Measurements from ENCODE around the gene C10orf53.

Gene C10orf53

DNA sequence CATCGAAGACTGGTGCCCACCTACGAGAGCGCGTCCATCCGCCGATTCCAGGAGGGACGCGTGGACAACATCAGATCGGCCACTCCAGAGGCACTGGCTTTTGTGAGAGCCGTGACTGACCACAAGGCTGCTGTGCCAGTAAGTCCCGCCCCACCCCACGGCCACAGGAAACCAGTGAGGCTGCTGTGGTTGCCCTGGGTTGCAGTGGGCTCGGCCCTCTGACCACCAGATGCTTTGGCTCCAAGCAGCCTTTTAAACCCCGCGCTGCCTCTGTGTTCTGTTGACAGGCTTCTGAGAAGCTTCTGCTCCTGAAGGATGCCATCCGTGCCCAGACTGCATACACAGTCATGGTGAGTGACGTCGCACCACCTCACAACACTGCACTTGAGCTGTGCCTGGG is 24.4 kb upstream of the C10orf53 start:
- TF ChIP-seq, protein P1, sequence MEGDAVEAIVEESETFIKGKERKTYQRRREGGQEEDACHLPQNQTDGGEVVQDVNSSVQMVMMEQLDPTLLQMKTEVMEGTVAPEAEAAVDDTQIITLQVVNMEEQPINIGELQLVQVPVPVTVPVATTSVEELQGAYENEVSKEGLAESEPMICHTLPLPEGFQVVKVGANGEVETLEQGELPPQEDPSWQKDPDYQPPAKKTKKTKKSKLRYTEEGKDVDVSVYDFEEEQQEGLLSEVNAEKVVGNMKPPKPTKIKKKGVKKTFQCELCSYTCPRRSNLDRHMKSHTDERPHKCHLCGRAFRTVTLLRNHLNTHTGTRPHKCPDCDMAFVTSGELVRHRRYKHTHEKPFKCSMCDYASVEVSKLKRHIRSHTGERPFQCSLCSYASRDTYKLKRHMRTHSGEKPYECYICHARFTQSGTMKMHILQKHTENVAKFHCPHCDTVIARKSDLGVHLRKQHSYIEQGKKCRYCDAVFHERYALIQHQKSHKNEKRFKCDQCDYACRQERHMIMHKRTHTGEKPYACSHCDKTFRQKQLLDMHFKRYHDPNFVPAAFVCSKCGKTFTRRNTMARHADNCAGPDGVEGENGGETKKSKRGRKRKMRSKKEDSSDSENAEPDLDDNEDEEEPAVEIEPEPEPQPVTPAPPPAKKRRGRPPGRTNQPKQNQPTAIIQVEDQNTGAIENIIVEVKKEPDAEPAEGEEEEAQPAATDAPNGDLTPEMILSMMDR (IDR thresholded peaks at IDR 0.05): no peak
- Histone ChIP-seq H3K27me3 (peaks cover 48% of the 10 kb centered on the region), H3K4me1 (ENCODE audit: control insufficient read depth in 1 of 2, insufficient read depth in 1 of 2, low read depth in 1 of 2, low read length in 1 of 2) (no peaks in the 10 kb centered on the region), H3K4me3 (ENCODE audit: low read depth in 1 of 2, low read length in 1 of 2) (no peak overlapping the region), H3K36me3 (no peaks in the 10 kb centered on the region), H3K27ac (no peak overlapping the region), H3K9me3 (no peaks in the 10 kb centered on the region)

DNA sequence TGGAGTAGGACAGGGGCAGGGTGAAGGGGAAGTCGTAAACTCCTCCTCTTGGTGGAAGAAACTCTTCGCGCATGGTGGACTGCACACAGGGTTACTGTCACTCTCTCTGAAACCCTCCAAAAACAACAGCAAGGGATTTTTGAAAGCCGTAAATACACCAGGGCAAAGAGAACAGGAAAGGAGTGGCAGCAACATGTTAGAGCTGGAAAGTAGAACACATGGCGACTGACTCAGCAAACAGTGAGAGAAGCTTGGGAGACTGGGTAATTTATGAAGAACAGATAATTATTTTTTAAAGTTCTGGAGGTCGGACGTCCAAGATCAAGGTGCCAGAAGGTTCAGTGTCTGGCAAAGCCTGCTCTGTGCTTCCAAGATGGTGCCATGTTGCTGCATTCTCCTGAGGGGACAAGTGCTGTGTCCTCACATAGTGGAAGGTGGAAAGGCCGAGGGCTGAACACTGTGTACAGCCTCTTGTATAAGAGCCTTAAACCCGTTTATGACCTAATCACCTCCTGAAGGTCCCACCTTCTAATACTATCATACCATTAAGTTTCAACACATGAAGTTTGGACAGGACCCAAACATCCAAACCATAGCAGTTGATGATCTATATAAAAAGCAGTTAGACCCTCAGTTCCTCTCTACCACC is 22.5 kb upstream of the C10orf53 start:
- H3K27ac ChIP-seq: no peak overlapping the region
- TF ChIP-seq, protein P1 (IDR thresholded peaks at IDR 0.05): no peak
- H3K4me1 ChIP-seq (ENCODE audit: control insufficient read depth in 1 of 2, insufficient read depth in 1 of 2, low read depth in 1 of 2, low read length in 1 of 2): no peaks in the 10 kb centered on the region
- peaks cover 50% of the 10 kb centered on the region for H3K27me3 ChIP-seq
- no peaks in the 10 kb centered on the region for H3K9me3 ChIP-seq
- no peaks in the 10 kb centered on the region for H3K36me3 ChIP-seq
- no peak overlapping the region for H3K4me3 ChIP-seq (ENCODE audit: low read depth in 1 of 2, low read length in 1 of 2)

DNA sequence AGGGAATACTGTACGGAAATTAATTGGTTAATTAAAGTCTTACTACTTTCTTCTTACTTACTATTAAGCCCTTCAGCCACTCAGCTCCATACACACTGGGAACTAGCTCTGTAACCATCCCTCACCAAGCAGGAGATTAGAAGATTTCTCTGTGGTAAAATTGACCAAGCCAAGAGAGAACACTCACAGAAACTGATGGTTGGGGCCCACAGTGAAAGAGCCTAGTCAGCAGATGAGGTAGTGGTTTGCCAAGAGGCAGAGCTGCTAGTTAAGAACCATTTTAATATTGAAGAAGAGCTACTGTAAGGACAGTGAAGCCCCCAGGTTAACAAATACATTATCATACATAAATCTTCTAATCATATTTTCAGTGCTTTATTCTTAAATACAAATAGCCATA is 21.8 kb upstream of the C10orf53 start:
- no peak overlapping the region for H3K27ac ChIP-seq
- H3K4me1 ChIP-seq (ENCODE audit: control insufficient read depth in 1 of 2, insufficient read depth in 1 of 2, low read depth in 1 of 2, low read length in 1 of 2): no peaks in the 10 kb centered on the region
- H3K36me3 ChIP-seq: no peaks in the 10 kb centered on the region
- no peaks in the 10 kb centered on the region for H3K9me3 ChIP-seq
- H3K27me3 ChIP-seq: peaks cover 50% of the 10 kb centered on the region
- TF ChIP-seq, protein P1 (IDR thresholded peaks at IDR 0.05): no peak
- no peak overlapping the region for H3K4me3 ChIP-seq (ENCODE audit: low read depth in 1 of 2, low read length in 1 of 2)

DNA sequence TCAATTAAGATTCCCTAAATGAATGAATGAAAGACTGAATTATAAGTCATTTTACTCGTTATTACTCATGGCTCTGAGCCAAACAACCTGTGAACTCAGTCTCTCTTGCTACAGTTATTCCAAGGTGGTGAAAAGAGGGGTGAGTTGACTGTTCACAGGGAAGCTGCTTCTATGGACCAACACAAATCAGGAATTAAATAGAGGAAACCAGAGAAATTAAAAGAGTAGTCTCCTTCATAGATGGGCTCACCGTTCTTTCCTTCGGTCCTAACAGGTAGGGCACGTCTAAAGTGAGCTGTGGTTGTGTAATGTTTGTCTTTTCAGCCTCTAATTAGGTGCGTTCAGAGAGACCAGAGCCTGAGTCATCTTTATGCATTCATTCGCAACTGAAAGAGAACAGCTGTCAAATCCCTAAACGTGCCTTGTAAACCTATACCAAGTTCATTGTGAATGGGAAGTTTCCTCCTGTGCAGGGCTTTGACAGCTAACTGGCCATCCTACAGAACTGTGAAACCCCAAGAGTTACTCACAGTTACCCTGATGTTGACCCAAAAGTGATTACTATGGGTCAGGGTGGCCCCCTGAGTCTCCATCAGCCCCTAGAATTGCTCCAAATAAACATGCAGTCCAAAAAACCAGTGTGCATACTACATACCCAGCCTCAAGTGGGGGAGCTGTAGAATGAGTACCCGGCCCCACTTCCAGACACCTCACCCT is 18.2 kb upstream of the C10orf53 start:
- TF ChIP-seq, protein P1 (IDR thresholded peaks at IDR 0.05): no peak
- peaks cover 39% of the 10 kb centered on the region for H3K27me3 ChIP-seq

DNA sequence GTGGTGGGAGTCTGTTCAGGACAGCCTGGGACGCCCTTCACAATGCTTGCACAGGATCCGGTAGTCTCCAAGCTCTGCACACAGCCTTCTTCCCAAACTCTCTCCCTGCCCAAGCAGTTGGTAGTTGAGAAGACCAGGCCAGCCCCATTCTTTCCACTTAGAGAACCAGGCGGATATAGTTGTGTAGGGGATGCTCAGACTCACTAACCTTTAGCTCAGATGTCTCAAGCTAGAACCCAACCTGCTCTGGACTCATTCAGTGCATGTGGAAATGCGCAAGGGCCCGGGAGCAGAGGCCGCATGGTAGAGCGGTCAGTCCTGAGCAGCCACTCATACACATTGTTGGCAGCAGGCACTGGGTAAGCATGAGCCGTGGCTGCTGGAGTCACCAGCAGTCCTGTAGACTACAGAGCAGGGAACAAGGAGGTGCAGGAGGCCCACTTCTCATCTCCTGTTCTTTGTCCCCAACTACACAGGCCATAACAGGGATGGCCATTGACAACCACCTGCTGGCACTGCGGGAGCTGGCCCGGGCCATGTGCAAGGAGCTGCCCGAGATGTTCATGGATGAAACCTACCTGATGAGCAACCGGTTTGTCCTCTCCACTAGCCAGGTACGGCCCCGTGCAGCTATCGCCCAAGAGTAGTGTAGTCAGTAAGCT is 17.2 kb upstream of the C10orf53 start:
- Histone ChIP-seq H3K4me3 (ENCODE audit: low read depth in 1 of 2, low read length in 1 of 2) (no peak overlapping the region), H3K36me3 (no peaks in the 10 kb centered on the region), H3K27ac (no peak overlapping the region), H3K27me3 (peaks cover 31% of the 10 kb centered on the region), H3K9me3 (no peaks in the 10 kb centered on the region), H3K4me1 (ENCODE audit: control insufficient read depth in 1 of 2, insufficient read depth in 1 of 2, low read depth in 1 of 2, low read length in 1 of 2) (no peaks in the 10 kb centered on the region)
- TF ChIP-seq, protein P1 (IDR thresholded peaks at IDR 0.05): no peak

More for the DNA sequence above, 18.2 kb upstream of the C10orf53 start:
- Histone ChIP-seq H3K27ac (no peak overlapping the region), H3K9me3 (no peaks in the 10 kb centered on the region), H3K36me3 (no peaks in the 10 kb centered on the region), H3K4me1 (ENCODE audit: control insufficient read depth in 1 of 2, insufficient read depth in 1 of 2, low read depth in 1 of 2, low read length in 1 of 2) (no peaks in the 10 kb centered on the region), H3K4me3 (ENCODE audit: low read depth in 1 of 2, low read length in 1 of 2) (no peak overlapping the region)

Data from neutrophil (primary cell).